Skeletal muscle tissue (tissue), 4 donors: ENCODE results near the gene EXOC4. TPM values are rescaled to one million over a fixed set of nuclear protein-coding genes. Genes with fewer than 3 reads are reported as not detected.

ENCODE experiments used
- H3K27ac ChIP-seq: one replicate; pipeline ENCODE4 v1.7.0; 2013; ENCODE audit warnings: mild to moderate bottlenecking, low read depth, low read length, inconsistent platforms
- H3K27me3 ChIP-seq, 3 donors: one replicate each; pipeline ENCODE4 v1.7.0; 2013; ENCODE audit warnings: low read length in 3 of 3; ENCODE audit not compliant: control insufficient read depth in 3 of 3, insufficient read depth in 3 of 3
- H3K36me3 ChIP-seq, 3 donors: one replicate each; pipeline ENCODE4 v1.7.0; 2013; ENCODE audit warnings: low read length in 3 of 3; ENCODE audit not compliant: control insufficient read depth in 3 of 3, insufficient read depth in 3 of 3
- H3K4me1 ChIP-seq, 3 donors: one replicate each; pipeline ENCODE4 v1.7.0; 2013; ENCODE audit warnings: low read length in 3 of 3, mild to moderate bottlenecking in 3 of 3; ENCODE audit not compliant: control insufficient read depth in 3 of 3, insufficient read depth in 3 of 3
- H3K4me3 ChIP-seq, 3 donors: one replicate each; pipeline ENCODE4 v1.7.0; 2013; ENCODE audit warnings: low read length in 3 of 3
- H3K9ac ChIP-seq, 3 donors: one replicate each; pipeline ENCODE4 v1.7.0; 2013; ENCODE audit warnings: low read length in 3 of 3, mild to moderate bottlenecking in 3 of 3, moderate library complexity in 2 of 3, low read depth in 1 of 3
- H3K9me3 ChIP-seq, 3 donors: one replicate each; pipeline ENCODE4 v1.7.0; 2013; ENCODE audit warnings: low read length in 3 of 3; ENCODE audit not compliant: control insufficient read depth in 3 of 3
- total RNA-seq: library from RNA; depleted of rRNA; stranded (reverse); fragments of >200 nt; gene quantifications from one replicate; pipeline ENCODE4 v1.2.3, GENCODE V29; 2014
- donor health status: Osteomylitis.

The EXOC4 gene
- total RNA-seq, 1 donor from 2014 or later = 129 TPM

- Histone ChIP-seq H3K4me3 (no peak overlapping the region), H3K9me3 (no peaks in the 10 kb centered on the region), H3K27ac (no peak overlapping the region), H3K36me3 (peaks cover 0 to 5% (median 0%) of the 10 kb centered on the region in 3 donors), H3K4me1 (no peaks in the 10 kb centered on the region), H3K27me3 (no peaks in the 10 kb centered on the region), H3K9ac (no peak overlapping the region)
These were observed 176.0 kb downstream of the EXOC4 start for GRCh38 chr7:133428876-133429275.

- H3K9me3 ChIP-seq = no peaks in the 10 kb centered on the region
- H3K4me1 ChIP-seq = no peaks in the 10 kb centered on the region
- H3K27me3 ChIP-seq = no peaks in the 10 kb centered on the region
- H3K4me3 ChIP-seq = no peak overlapping the region
- peaks cover 0 to 5% (median 0%) of the 10 kb centered on the region in 3 donors for H3K36me3 ChIP-seq
- no peak overlapping the region for H3K9ac ChIP-seq
- no peak overlapping the region for H3K27ac ChIP-seq
These were observed 176.5 kb downstream of the EXOC4 start for GRCh38 chr7:133429371-133429770.

GRCh38 chr7:133431134-133431724 lies 178.4 kb downstream of the EXOC4 start:
- Histone ChIP-seq H3K27ac (no peak overlapping the region), H3K9ac (no peak overlapping the region), H3K27me3 (no peaks in the 10 kb centered on the region), H3K36me3 (no peaks in the 10 kb centered on the region), H3K4me3 (no peak overlapping the region), H3K9me3 (no peaks in the 10 kb centered on the region), H3K4me1 (peaks cover 0 to 2% (median 0%) of the 10 kb centered on the region in 3 donors)

GRCh38 chr7:133433165-133433812 lies 180.4 kb downstream of the EXOC4 start:
- Histone ChIP-seq H3K9me3 (no peaks in the 10 kb centered on the region), H3K27me3 (no peaks in the 10 kb centered on the region), H3K9ac (no peak overlapping the region), H3K36me3 (no peaks in the 10 kb centered on the region), H3K4me3 (no peak overlapping the region), H3K27ac (no peak overlapping the region), H3K4me1 (peaks cover 0 to 2% (median 0%) of the 10 kb centered on the region in 3 donors)

- H3K27ac ChIP-seq = no peak overlapping the region
- H3K27me3 ChIP-seq = no peaks in the 10 kb centered on the region
- H3K9ac ChIP-seq = no peak overlapping the region
- peaks cover 0 to 2% (median 0%) of the 10 kb centered on the region in 3 donors for H3K4me1 ChIP-seq
- H3K9me3 ChIP-seq = no peaks in the 10 kb centered on the region
- H3K4me3 ChIP-seq = no peak overlapping the region
- no peaks in the 10 kb centered on the region for H3K36me3 ChIP-seq
These were observed 181.5 kb downstream of the EXOC4 start for GRCh38 chr7:133434246-133434865.

GRCh38 chr7:133436014-133436428 lies 183.1 kb downstream of the EXOC4 start:
- Histone ChIP-seq H3K27ac (no peak overlapping the region), H3K4me3 (no peak overlapping the region), H3K27me3 (no peaks in the 10 kb centered on the region), H3K9ac (no peak overlapping the region), H3K36me3 (no peaks in the 10 kb centered on the region), H3K9me3 (no peaks in the 10 kb centered on the region), H3K4me1 (peaks cover 0 to 2% (median 0%) of the 10 kb centered on the region in 3 donors)

- no peak overlapping the region for H3K4me3 ChIP-seq
- H3K27ac ChIP-seq = no peak overlapping the region
- no peak overlapping the region for H3K9ac ChIP-seq
- H3K4me1 ChIP-seq = peaks cover 0 to 2% (median 0%) of the 10 kb centered on the region in 3 donors
- no peaks in the 10 kb centered on the region for H3K27me3 ChIP-seq
- H3K9me3 ChIP-seq = no peaks in the 10 kb centered on the region
- H3K36me3 ChIP-seq = no peaks in the 10 kb centered on the region
These were observed 184.7 kb downstream of the EXOC4 start for GRCh38 chr7:133437544-133437943.

GRCh38 chr7:133442818-133443217 lies 189.9 kb downstream of the EXOC4 start:
- H3K27me3 ChIP-seq = no peaks in the 10 kb centered on the region
- no peak overlapping the region for H3K27ac ChIP-seq
- no peaks in the 10 kb centered on the region for H3K4me1 ChIP-seq
- H3K4me3 ChIP-seq = no peak overlapping the region
- no peak overlapping the region for H3K9ac ChIP-seq
- no peaks in the 10 kb centered on the region for H3K36me3 ChIP-seq
- H3K9me3 ChIP-seq = no peaks in the 10 kb centered on the region

GRCh38 chr7:133445617-133446016 lies 192.7 kb downstream of the EXOC4 start:
- Histone ChIP-seq H3K9ac (no peak overlapping the region), H3K27ac (no peak overlapping the region), H3K4me3 (no peak overlapping the region), H3K4me1 (no peaks in the 10 kb centered on the region), H3K36me3 (no peaks in the 10 kb centered on the region), H3K27me3 (no peaks in the 10 kb centered on the region), H3K9me3 (no peaks in the 10 kb centered on the region)

GRCh38 chr7:133448012-133448411 lies 195.1 kb downstream of the EXOC4 start:
- Histone ChIP-seq H3K4me3 (no peak overlapping the region), H3K36me3 (no peaks in the 10 kb centered on the region), H3K4me1 (no peaks in the 10 kb centered on the region), H3K9ac (no peak overlapping the region), H3K9me3 (no peaks in the 10 kb centered on the region), H3K27me3 (no peaks in the 10 kb centered on the region), H3K27ac (no peak overlapping the region)
